ENCODE results near the gene COL25A1.
"Not testable (repeated sequence)": the region's sequence is repeated elsewhere in the genome, so short reads cannot be mapped to it uniquely, and the experiment has no call there.

COL25A1 gene

GRCh38 chr4:109126856-109127255 lies 175.6 kb downstream of the COL25A1 start:
- DNase-seq: no peak

DNA sequence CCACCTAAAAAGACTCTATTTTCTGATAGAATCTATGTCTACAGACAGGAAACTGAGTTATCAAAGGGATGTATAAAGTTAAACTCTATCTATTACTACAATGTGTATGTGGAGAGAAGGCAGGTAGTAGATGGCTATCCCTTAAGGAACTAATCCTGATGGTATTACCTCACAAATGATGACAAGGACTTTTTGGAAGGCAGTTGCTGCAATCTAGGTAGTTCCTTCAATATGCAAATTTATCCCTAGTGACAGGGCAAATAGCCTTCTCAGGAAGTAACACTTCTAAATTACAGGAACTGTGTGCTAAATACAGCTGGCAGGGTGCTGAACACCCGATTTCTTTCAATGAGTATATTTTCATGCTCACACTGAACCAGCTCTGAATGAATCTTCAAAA lies 177.4 kb downstream of the COL25A1 start:
- DNase-seq: no peak

GRCh38 chr4:109123951-109124350 lies 178.5 kb downstream of the COL25A1 start:
- no peak for DNase-seq

DNA sequence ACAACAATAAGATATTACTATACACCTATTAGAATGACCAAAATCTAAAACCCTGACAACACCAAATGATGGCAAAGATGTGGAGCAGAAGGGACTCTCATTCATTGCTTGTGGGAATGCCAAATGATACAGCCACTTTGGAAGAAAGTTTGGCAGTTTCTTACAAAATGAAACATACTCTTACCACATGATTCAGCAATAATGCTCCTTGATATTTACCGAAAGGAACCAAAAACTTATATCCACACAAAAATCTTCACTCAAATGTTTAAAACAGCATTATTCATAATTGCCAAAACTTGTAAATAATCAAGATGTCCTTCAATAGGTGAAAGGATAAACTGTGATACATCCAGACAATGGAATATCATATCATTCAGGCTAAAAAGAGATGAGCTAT lies 180.9 kb downstream of the COL25A1 start:
- DNase-seq: no peak

DNA sequence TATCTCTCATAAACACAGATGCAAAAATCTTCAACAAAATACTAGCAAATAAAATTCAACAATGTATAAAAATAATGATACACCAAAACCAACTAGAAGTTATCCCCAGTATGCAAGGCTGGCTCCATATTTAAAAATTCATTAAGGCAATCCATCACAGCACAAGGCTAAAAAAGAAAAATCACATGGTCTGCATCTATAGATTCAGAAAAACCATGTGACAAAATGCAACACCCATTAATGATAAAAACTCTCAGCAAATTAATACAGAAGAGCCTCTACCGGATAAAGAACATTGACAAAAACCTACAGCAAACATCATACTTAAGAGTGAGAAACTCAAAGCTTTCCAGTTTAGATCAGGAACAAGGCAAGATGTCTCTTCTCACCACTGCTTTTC lies 182.6 kb downstream of the COL25A1 start:
- DNase-seq: no peak

DNA sequence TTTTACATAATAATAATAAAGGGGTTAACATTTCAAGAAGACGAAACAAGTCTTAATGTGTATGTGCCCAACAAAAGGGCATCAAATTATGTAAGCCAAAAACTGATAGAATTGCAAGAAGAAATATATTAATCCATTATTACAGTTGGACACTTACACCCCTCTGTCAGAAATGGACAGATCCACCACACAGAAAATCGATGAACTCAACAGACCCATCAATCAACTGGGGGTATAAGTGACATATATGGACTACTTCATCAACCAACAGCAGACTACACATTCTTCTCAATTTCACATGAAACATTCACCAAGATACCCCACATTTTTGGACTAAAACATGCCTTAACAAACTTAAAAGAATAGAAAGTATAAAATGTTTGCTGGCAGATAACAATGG lies 183.8 kb downstream of the COL25A1 start:
- no peak for DNase-seq

DNA sequence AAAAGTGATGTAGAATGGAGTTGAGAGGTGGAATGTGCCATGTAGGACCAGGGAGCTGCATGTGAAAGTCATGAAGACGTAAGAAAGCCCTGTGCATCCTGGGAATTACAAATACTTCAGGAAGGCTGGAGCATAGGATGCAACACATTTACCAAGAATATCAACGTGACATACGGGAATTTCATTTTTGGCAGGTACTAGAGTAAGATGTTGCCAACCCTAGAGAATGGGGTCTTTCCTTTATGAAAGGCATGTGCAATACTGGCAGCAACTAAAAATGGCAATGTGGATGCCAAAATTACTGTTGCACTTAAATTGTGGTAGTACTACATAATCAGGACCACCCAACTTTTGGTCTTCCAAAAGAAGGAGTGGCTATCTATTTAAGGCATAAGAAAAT lies 188.0 kb downstream of the COL25A1 start:
- DNase-seq: no peak

DNA sequence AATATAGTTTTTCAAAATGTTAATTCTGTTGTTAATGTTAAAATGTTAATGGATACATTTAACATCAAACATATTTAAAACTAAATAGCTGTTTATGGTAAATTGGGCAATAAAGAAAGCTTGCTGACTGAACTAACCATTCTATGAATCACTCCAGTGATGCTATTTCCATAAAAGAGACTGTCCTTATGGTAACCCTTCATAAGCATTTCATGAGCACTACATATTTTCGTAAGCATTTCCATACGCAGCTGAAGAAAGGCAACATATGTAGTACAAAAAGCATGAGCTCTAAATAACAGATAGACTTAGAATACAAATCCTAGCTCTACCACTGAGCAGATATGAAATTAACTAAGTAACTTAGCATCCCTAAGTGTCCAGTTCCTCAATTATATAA lies 188.9 kb downstream of the COL25A1 start:
- no peak for DNase-seq

- DNase-seq: no peak
Measured at GRCh38 chr4:109111031-109111430, 191.4 kb downstream of the COL25A1 start.

- DNase-seq: not testable (repeated sequence)
Measured at GRCh38 chr4:109108215-109108614, 194.2 kb downstream of the COL25A1 start.

- no peak for DNase-seq
Measured at GRCh38 chr4:109094056-109094455, 208.4 kb downstream of the COL25A1 start.

DNA sequence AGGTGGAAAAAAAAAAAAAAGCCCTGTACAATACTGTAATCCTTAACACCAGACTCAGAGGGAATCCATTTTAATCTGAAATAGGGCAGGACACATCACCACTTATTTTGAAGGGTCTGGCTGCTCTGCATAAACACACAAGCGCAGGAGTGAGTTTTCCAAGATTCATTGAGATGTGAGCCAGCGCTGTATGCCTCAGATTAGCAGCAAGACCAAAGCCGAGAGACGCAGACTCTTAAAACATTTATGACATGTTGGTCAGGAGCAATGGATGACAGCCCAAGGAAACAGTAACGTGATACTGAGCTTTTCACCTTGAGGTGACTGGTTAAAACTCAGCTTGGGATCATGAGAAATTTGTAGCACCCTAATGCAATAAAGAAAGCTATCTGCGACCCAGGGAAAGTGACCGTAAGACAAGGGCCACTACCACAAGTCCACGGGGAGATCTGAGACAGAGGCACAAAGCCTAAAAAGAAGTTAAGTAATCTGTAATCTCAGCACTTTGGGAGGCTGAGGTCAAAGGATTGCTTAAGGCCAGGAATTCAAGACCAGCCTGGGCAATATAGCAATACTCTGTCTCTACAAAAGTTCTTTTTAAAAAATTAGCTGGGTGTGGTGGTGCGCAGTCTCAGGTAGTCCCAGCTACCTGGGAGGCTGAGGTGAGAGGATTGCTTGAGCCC lies 210.6 kb downstream of the COL25A1 start:
- DNase-seq: no peak

DNA sequence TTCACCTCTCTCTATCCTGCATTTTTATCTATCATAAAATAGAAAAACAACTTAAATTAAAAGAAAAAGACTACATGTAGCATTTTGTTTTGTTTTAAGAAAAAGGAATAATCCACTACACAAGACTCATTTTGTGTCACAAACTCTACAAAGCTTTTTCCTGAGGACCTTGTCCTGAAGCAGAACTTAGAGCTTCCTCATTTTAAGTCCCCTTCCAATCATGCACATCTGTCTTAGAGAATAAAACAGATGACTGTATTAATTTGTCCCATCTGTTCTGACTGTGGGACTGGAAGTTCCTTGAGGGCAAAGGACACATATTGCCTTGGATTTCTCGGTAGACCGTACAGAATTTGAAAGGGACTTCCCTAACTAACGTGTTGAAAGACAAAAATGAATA lies 218.5 kb downstream of the COL25A1 start:
- DNase-seq: no peak

- DNase-seq: no peak
Measured at GRCh38 chr4:109079731-109080130, 222.7 kb downstream of the COL25A1 start.

DNA sequence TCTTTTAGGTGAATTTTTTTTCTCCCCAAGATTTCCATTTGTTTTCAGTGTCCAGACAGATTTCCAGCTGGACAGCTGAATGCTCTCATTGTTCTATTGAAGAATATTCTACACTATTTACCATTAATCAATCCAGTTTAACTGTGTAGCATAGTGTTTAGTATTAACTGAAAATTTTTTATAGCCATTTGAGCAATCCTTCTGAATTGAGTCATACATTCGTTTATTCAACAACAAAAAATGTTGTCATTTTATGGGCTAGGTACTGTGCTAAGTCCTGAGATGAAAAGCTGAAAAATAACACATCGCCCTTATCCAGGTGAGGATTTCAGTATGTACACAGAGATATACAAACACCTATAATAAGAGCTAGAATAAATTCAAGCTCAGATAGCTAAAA lies 223.3 kb downstream of the COL25A1 start:
- no peak for DNase-seq

- peak in 1 of 56 donors; percentile 1 for DNase-seq
Measured at GRCh38 chr4:109078724-109079123, 223.7 kb downstream of the COL25A1 start.

GRCh38 chr4:109077505-109077904 lies 225.0 kb downstream of the COL25A1 start:
- no peak for DNase-seq

GRCh38 chr4:109076709-109077108 lies 225.7 kb downstream of the COL25A1 start:
- DNase-seq: not testable (repeated sequence)

GRCh38 chr4:109075621-109076020 lies 226.8 kb downstream of the COL25A1 start:
- no peak for DNase-seq

DNA sequence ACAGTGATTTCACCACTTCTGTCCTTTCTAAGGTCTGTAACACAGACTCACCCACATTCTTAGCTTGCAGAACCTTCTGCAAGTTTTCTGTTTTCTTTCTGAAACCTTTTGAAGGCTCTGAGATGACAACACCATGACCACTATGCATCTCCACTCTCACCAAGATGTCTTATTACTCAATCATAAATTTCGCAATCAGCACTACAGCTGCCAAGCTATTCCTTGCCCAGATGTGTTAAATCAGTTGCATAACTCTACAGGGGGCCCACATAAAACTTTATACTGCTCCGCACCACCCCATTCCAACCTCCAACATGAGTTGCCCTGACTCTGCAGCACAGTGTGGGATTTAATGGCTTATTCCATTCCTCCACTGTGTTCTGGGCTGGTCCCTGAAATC lies 229.9 kb downstream of the COL25A1 start:
- no peak for DNase-seq

GRCh38 chr4:109070677-109071076 lies 231.8 kb downstream of the COL25A1 start:
- DNase-seq: not testable (repeated sequence)

DNA sequence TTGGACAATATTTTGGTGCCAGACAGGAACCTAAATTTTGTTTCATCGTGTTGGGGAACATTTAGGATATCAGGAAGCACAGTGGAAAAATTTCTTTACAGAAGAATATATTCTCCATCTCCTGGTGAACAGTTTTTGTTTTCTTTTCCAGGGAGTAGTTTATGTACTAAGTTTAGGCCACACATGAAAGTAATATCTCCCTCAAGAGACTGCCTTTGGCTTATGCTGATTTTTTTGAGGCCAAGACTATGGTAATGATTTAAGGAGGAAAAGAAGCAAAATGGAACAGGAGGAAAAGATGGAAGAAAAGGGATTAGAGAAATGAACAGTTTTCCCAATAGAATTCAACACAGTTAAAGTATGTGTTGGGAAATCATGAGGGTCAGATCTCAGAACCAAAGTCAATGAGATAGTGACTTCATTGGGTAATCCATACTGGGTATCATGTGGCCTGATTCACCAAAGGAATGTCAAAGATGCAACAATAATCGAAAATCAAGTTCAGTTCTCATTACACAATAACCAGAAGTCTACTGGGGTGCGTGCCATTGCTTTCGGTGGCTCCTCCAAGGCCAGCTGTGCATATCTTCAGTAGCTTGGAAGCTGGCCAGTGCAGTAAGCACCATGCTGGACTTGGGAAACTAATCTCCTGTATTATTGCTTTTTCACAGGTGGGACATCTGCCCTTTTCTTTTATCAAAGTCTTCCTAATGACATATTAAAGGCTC lies 234.8 kb downstream of the COL25A1 start:
- DNase-seq: no peak

- no peak for DNase-seq
Measured at GRCh38 chr4:109065006-109065405, 237.5 kb downstream of the COL25A1 start.
